Glutamatergic neuron (in vitro differentiated cells): ENCODE measurements around the gene OLFM1. TPM values are rescaled to one million over a fixed set of nuclear protein-coding genes. Genes with fewer than 3 reads are reported as not detected.

Experiments
- DNase-seq: peaks from one replicate; pipeline ENCODE4 v3.0.0; 2022
- H3K27ac Mint-ChIP-seq: one replicate; pipeline ENCODE4 v1.8.0; 2020; ENCODE audit warnings: mild to moderate bottlenecking, mixed read lengths, inconsistent platforms; ENCODE audit not compliant: unreplicated experiment
- H3K27me3 Mint-ChIP-seq: one replicate; pipeline ENCODE4 v1.8.0; 2020; ENCODE audit warnings: mild to moderate bottlenecking, moderate library complexity, mixed read lengths, inconsistent platforms; ENCODE audit not compliant: unreplicated experiment
- H3K36me3 Mint-ChIP-seq: one replicate; pipeline ENCODE4 v1.8.0; 2020; ENCODE audit warnings: mild to moderate bottlenecking, mixed read lengths, inconsistent platforms; ENCODE audit not compliant: unreplicated experiment
- H3K4me1 Mint-ChIP-seq: one replicate; pipeline ENCODE4 v1.8.0; 2020; ENCODE audit warnings: mild to moderate bottlenecking, low read depth, mixed read lengths, inconsistent platforms; ENCODE audit not compliant: unreplicated experiment
- H3K4me3 Mint-ChIP-seq: one replicate; pipeline ENCODE4 v1.8.0; 2020; ENCODE audit warnings: mild to moderate bottlenecking, mixed read lengths, inconsistent platforms; ENCODE audit not compliant: unreplicated experiment
- H3K9me3 Mint-ChIP-seq: one replicate; pipeline ENCODE4 v1.8.0; 2020; ENCODE audit warnings: mild to moderate bottlenecking, moderate library complexity, mixed read lengths, inconsistent platforms; ENCODE audit not compliant: unreplicated experiment
- total RNA-seq: library from RNA; stranded (reverse); fragmentation: NEBNext Ultra II Directional; extraction: Animal tissue kit (Norgen Biotek cat#: 25700); gene quantifications from one replicate; pipeline ENCODE4 v1.2.1, GENCODE V29; 2021; ENCODE audit not compliant: unreplicated experiment
- TF ChIP-seq, protein P1 (sequence below): fragments of 200-600 bp; sonication (generic); IDR thresholded peaks from one replicate; pipeline ENCODE4 v1.5.0; 2021; ENCODE audit not compliant: partially characterized antibody, unreplicated experiment

The OLFM1 gene
- total RNA-seq, 1 donor from 2014 or later: 387 TPM

GRCh38 chr9:135156525-135157510 is 69.3 kb downstream of the OLFM1 start:
- Mint-ChIP-seq H3K27me3 (peaks cover 6% of the 10 kb centered on the region), H3K36me3 (no peaks in the 10 kb centered on the region), H3K4me3 (no peak overlapping the region), H3K4me1 (peaks cover 25% of the 10 kb centered on the region), H3K27ac (no peak overlapping the region), H3K9me3 (peaks cover 8% of the 10 kb centered on the region)
- TF ChIP-seq, protein P1, sequence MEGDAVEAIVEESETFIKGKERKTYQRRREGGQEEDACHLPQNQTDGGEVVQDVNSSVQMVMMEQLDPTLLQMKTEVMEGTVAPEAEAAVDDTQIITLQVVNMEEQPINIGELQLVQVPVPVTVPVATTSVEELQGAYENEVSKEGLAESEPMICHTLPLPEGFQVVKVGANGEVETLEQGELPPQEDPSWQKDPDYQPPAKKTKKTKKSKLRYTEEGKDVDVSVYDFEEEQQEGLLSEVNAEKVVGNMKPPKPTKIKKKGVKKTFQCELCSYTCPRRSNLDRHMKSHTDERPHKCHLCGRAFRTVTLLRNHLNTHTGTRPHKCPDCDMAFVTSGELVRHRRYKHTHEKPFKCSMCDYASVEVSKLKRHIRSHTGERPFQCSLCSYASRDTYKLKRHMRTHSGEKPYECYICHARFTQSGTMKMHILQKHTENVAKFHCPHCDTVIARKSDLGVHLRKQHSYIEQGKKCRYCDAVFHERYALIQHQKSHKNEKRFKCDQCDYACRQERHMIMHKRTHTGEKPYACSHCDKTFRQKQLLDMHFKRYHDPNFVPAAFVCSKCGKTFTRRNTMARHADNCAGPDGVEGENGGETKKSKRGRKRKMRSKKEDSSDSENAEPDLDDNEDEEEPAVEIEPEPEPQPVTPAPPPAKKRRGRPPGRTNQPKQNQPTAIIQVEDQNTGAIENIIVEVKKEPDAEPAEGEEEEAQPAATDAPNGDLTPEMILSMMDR: no peak
- no peak for DNase-seq

DNA sequence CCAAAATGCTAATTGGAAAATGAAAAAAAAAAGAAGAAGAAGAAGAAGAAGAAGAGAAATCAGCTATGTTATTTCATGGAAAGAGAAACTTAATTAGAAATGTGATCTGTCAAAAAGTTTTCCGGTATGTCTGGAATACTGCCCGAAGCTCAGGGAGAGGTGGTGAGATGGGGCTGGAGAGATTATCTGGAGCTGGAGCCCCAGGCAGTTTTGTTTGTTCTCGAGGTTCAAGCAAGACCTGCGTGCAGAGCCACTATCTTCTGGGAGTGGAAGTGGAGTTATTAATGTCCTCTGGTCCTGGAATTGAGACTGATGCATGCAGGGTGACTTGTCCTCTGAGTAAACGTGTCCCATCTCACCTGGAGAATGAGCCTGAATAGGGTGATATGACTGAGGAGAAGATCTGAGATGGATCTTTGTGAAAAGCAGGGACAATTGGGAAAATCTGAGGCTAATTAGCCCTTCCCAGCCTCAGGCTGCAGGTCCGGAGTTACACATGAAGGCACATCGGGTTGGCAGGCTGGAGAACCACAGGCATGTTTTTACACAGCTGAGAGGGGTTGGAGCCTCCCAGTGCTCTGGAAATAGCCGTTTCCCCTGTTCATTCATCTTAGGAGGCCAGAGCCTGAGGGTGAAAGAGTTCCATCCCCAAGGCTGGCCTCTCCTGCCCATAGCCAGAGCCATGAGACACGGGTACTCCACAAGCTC is 70.5 kb downstream of the OLFM1 start:
- Mint-ChIP-seq H3K27ac (no peak overlapping the region), H3K4me1 (peaks cover 20% of the 10 kb centered on the region), H3K9me3 (peaks cover 8% of the 10 kb centered on the region), H3K36me3 (no peaks in the 10 kb centered on the region), H3K27me3 (peaks cover 6% of the 10 kb centered on the region), H3K4me3 (no peak overlapping the region)
- DNase-seq: no peak
- TF ChIP-seq, protein P1: no peak

GRCh38 chr9:135158564-135158937 is 71.1 kb downstream of the OLFM1 start:
- Mint-ChIP-seq H3K4me3 (no peak overlapping the region), H3K4me1 (peaks cover 16% of the 10 kb centered on the region), H3K36me3 (no peaks in the 10 kb centered on the region)

DNA sequence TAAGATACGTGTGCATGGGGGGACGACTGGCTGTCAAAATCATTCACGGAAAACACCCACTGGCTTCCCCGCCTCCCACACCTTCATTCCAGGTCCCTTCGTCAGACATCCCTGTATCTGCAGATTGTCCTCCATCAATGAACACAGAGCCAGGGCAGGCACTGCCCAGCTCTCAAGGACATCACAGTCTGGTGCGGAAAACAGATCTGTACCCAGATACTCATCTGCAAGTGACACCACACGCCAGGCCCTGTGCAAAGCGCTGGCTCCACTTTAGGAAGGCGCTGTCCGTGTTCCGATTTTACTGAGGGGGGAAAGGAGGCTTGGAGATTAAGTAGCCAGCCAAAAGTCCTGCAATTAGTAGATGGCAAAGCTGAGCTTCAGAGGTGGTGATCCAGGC is 72.3 kb downstream of the OLFM1 start:
- Mint-ChIP-seq H3K27ac (no peak overlapping the region), H3K27me3 (peaks cover 6% of the 10 kb centered on the region), H3K4me1 (peaks cover 8% of the 10 kb centered on the region), H3K36me3 (peaks cover 3% of the 10 kb centered on the region), H3K9me3 (peaks cover 8% of the 10 kb centered on the region), H3K4me3 (no peak overlapping the region)
- TF ChIP-seq, protein P1: no peak
- no peak for DNase-seq

More at GRCh38 chr9:135158564-135158937, 71.1 kb downstream of the OLFM1 start:
- peaks cover 6% of the 10 kb centered on the region for H3K27me3 Mint-ChIP-seq
- H3K27ac Mint-ChIP-seq: no peak overlapping the region
- DNase-seq: no peak
- peaks cover 8% of the 10 kb centered on the region for H3K9me3 Mint-ChIP-seq
- TF ChIP-seq, protein P1: no peak
